Ishikawa (cell line): ENCODE measurements around the gene SUMF2.

ENCODE experiments used
- CEBPB ChIP-seq: IDR thresholded peaks from 2 replicates; pipeline ENCODE4 v1.6.1; 2012
- CREB1 ChIP-seq: IDR thresholded peaks from 2 replicates; pipeline ENCODE4 v1.6.1; 2012; ENCODE audit warnings: low read depth
- EP300 ChIP-seq: IDR thresholded peaks from 2 replicates; pipeline ENCODE4 v1.6.1; 2012; ENCODE audit warnings: borderline replicate concordance
- FOXM1 ChIP-seq: IDR thresholded peaks from 2 replicates; pipeline ENCODE4 v1.6.1; 2012; ENCODE audit warnings: low read depth, borderline replicate concordance
- NFIC ChIP-seq: IDR thresholded peaks from 2 replicates; pipeline ENCODE4 v1.6.1; 2012
- RAD21 ChIP-seq: IDR thresholded peaks from 2 replicates; pipeline ENCODE4 v1.6.1; 2012; ENCODE audit warnings: low read depth
- TAF1 ChIP-seq: IDR thresholded peaks from 2 replicates; pipeline ENCODE4 v1.6.1; 2012; ENCODE audit warnings: low read depth, mild to moderate bottlenecking
- TEAD4 ChIP-seq: IDR thresholded peaks from 2 replicates; pipeline ENCODE4 v1.6.1; 2012
- YY1 ChIP-seq: IDR thresholded peaks from 2 replicates; pipeline ENCODE4 v1.6.1; 2012; ENCODE audit warnings: low read depth
- ZBTB7A ChIP-seq: IDR thresholded peaks from 2 replicates; pipeline ENCODE4 v1.6.1; 2012; ENCODE audit warnings: low read depth
- TF ChIP-seq, protein P1 (sequence below): IDR thresholded peaks from 2 replicates; pipeline ENCODE4 v1.6.1; 2012; ENCODE audit warnings: low read depth, mild to moderate bottlenecking
- TF ChIP-seq, protein P2 (sequence below): IDR thresholded peaks from 2 replicates; pipeline ENCODE4 v1.6.1; 2012
- TF ChIP-seq, protein P3 (sequence below): IDR thresholded peaks from 2 replicates; pipeline ENCODE4 v1.6.1; 2012

DNA sequence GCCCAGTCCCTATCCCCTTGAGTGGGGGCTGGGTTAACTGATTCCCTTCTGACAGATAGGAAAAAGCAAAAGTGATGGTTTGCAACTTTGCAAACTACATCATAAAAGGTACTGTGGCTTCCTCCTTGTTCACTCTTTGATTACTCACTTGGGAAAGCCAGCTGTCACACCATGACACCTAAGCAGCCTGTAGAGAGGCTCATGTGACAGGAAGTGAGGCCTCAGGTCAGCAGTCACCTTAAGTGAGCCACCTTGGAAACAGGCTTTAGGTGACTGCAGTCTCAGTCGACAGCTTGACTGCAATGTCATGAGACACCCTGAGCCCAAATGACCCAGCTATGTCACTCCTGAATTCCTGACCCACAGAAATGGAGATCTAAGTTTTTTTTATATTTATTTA, 46.5 kb downstream of the SUMF2 start:
- no peak for TF ChIP-seq TAF1
- TF ChIP-seq, protein P1, sequence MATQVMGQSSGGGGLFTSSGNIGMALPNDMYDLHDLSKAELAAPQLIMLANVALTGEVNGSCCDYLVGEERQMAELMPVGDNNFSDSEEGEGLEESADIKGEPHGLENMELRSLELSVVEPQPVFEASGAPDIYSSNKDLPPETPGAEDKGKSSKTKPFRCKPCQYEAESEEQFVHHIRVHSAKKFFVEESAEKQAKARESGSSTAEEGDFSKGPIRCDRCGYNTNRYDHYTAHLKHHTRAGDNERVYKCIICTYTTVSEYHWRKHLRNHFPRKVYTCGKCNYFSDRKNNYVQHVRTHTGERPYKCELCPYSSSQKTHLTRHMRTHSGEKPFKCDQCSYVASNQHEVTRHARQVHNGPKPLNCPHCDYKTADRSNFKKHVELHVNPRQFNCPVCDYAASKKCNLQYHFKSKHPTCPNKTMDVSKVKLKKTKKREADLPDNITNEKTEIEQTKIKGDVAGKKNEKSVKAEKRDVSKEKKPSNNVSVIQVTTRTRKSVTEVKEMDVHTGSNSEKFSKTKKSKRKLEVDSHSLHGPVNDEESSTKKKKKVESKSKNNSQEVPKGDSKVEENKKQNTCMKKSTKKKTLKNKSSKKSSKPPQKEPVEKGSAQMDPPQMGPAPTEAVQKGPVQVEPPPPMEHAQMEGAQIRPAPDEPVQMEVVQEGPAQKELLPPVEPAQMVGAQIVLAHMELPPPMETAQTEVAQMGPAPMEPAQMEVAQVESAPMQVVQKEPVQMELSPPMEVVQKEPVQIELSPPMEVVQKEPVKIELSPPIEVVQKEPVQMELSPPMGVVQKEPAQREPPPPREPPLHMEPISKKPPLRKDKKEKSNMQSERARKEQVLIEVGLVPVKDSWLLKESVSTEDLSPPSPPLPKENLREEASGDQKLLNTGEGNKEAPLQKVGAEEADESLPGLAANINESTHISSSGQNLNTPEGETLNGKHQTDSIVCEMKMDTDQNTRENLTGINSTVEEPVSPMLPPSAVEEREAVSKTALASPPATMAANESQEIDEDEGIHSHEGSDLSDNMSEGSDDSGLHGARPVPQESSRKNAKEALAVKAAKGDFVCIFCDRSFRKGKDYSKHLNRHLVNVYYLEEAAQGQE: no peak
- no peak for TF ChIP-seq CEBPB
- TF ChIP-seq FOXM1: no peak
- TF ChIP-seq, protein P2, sequence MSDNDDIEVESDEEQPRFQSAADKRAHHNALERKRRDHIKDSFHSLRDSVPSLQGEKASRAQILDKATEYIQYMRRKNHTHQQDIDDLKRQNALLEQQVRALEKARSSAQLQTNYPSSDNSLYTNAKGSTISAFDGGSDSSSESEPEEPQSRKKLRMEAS: no peak
- no peak for TF ChIP-seq RAD21
- no peak for TF ChIP-seq NFIC
- TF ChIP-seq EP300: no peak
- no peak for TF ChIP-seq YY1
- no peak for TF ChIP-seq CREB1
- TF ChIP-seq ZBTB7A: no peak
- TF ChIP-seq, protein P3, sequence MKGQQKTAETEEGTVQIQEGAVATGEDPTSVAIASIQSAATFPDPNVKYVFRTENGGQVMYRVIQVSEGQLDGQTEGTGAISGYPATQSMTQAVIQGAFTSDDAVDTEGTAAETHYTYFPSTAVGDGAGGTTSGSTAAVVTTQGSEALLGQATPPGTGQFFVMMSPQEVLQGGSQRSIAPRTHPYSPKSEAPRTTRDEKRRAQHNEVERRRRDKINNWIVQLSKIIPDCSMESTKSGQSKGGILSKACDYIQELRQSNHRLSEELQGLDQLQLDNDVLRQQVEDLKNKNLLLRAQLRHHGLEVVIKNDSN: no peak
- TF ChIP-seq TEAD4: no peak
